PC-9 (cell line): ENCODE measurements around the gene ITGA5. TPM values are rescaled to one million over a fixed set of nuclear protein-coding genes. Genes with fewer than 3 reads are reported as not detected.

Experiments
- BruUV-seq: library from RNA; stranded (reverse); fragments of 400-500 nt; replicated peaks from 2 replicates; lab custom pipeline; 2021; lab: Mats Ljungman, UMichigan
- CTCF ChIA-PET: fragments of 300-600 bp; sonication (Branson Sonifier 250); formaldehyde crosslinking; loops from one replicate; lab custom pipeline; 2022; ENCODE audit warnings: antibody characterized with exemption; lab: Charles Lee
- POLR2A ChIA-PET: fragments of 300-600 bp; sonication (Branson Sonifier 250); formaldehyde crosslinking; loops from one replicate; lab custom pipeline; 2022; ENCODE audit warnings: antibody characterized with exemption; ENCODE audit not compliant: unreplicated experiment; lab: Charles Lee
- DNase-seq, 2 experiments: peaks; one replicate each; pipeline versions ENCODE4 v3.0.0 to v3.0.0-alpha.2; 2015 to 2022; ENCODE audit warnings: mixed read lengths in 1 of 2
- H2AFZ ChIP-seq: fragments of 200-600 bp; sonication (generic); 2 replicates; pipeline ENCODE4 v1.8.1; 2017; ENCODE audit warnings: antibody characterized with exemption
- H3F3A ChIP-seq: fragments of 200-600 bp; sonication (generic); 2 replicates; pipeline ENCODE4 v1.8.1; 2017; ENCODE audit warnings: antibody characterized with exemption, mild to moderate bottlenecking, low read depth; ENCODE audit not compliant: insufficient read depth
- H3K27ac ChIP-seq: fragments of 200-600 bp; sonication (generic); 2 replicates; pipeline ENCODE4 v1.6.1; 2016; ENCODE audit warnings: mixed run types
- H3K27me3 ChIP-seq: fragments of 200-600 bp; sonication (generic); 2 replicates; pipeline ENCODE4 v1.6.1; 2016; ENCODE audit warnings: low read depth, mixed run types; ENCODE audit not compliant: insufficient read depth
- H3K36me3 ChIP-seq: fragments of 200-600 bp; sonication (generic); 2 replicates; pipeline ENCODE4 v1.6.1; 2016; ENCODE audit warnings: low read depth, mixed run types
- H3K4me1 ChIP-seq: fragments of 200-600 bp; sonication (generic); replicated peaks from 2 replicates; pipeline ENCODE4 v1.6.1; 2016; ENCODE audit warnings: mixed run types; ENCODE audit not compliant: insufficient read depth
- H3K4me2 ChIP-seq: fragments of 200-600 bp; sonication (generic); 2 replicates; pipeline ENCODE4 v1.6.1; 2017; ENCODE audit warnings: mixed run types
- H3K4me3 ChIP-seq: fragments of 200-600 bp; sonication (generic); 2 replicates; pipeline ENCODE4 v1.6.1; 2016; ENCODE audit warnings: mixed run types
- H3K79me2 ChIP-seq: fragments of 200-600 bp; sonication (generic); 2 replicates; pipeline ENCODE4 v1.6.1; 2017; ENCODE audit warnings: low read depth, mixed run types
- H3K9me2 ChIP-seq: fragments of 200-600 bp; sonication (generic); 2 replicates; pipeline ENCODE4 v1.8.1; 2017; ENCODE audit warnings: mild to moderate bottlenecking; ENCODE audit not compliant: insufficient read depth
- H3K9me3 ChIP-seq: fragments of 200-600 bp; sonication (generic); 2 replicates; pipeline ENCODE4 v1.8.1; 2016; ENCODE audit warnings: low read depth; ENCODE audit not compliant: insufficient read depth
- H4K20me1 ChIP-seq: fragments of 200-600 bp; sonication (generic); 2 replicates; pipeline ENCODE4 v1.8.1; 2017; ENCODE audit not compliant: insufficient read depth
- CTCF ChIP-seq: fragments of 200-600 bp; sonication (generic); conservative IDR thresholded peaks from 2 replicates; pipeline ENCODE4 v1.6.1; 2017; ENCODE audit warnings: mixed run types, antibody characterized with exemption, mild to moderate bottlenecking, moderate library complexity
- EZH2 ChIP-seq: fragments of 200-600 bp; sonication (generic); IDR thresholded peaks from 2 replicates; pipeline ENCODE4 v1.8.0; 2017; ENCODE audit warnings: antibody characterized with exemption, low read depth
- intact Hi-C: fragments of 100-400 bp; cut with micrococcal nuclease; formaldehyde crosslinking; loops from one replicate; pipeline ENCODE4 v1.10.0; 2022; ENCODE audit not compliant: unreplicated experiment
- total RNA-seq: library from RNA; stranded (reverse); gene quantifications from 2 replicates; pipeline ENCODE4 v1.2.3, GENCODE V29; 2021

Gene ITGA5
- total RNA-seq, 1 experiment from 2014 or later = 28.4 TPM

GRCh38 chr12:54387114-54387467 lies 32.0 kb downstream of the ITGA5 start:
- DNase-seq = no peak
- CTCF ChIA-PET = interaction anchor here (0.5 to 1.2 kb wide), 3 partner anchors 17 to 170 kb away, joined by 3 to 7 read pairs (median 6); no protein-coding TSS in a partner anchor
- Histone ChIP-seq H3K4me2 (peak overlapping the region; percentile 59; the same call in 1 of the 2 replicates), H3K9me3 (no peaks in the 10 kb centered on the region), H3F3A (peaks cover 27% of the 10 kb centered on the region), H4K20me1 (no peaks in the 10 kb centered on the region), H3K4me3 (no peak overlapping the region), H3K27ac (peak overlapping the region; percentile 38; the same call in 1 of the 2 replicates), H3K36me3 (no peaks in the 10 kb centered on the region), H3K4me1 (peaks cover 61% of the 10 kb centered on the region), H2AFZ (no peak overlapping the region), H3K79me2 (no peaks in the 10 kb centered on the region), H3K9me2 (no peaks in the 10 kb centered on the region), H3K27me3 (no peaks in the 10 kb centered on the region)
- no TSS peak for BruUV-seq
- intact Hi-C loops = no loop called here
- POLR2A ChIA-PET = no interaction called here
- TF ChIP-seq CTCF = no peak
- no peak for TF ChIP-seq EZH2

GRCh38 chr12:54386403-54387113 lies 32.5 kb downstream of the ITGA5 start:
- Histone ChIP-seq H3K9me2 (no peaks in the 10 kb centered on the region), H3K27me3 (no peaks in the 10 kb centered on the region), H3K4me3 (no peak overlapping the region), H3F3A (peaks cover 27% of the 10 kb centered on the region), H3K9me3 (no peaks in the 10 kb centered on the region), H4K20me1 (no peaks in the 10 kb centered on the region), H3K27ac (0 out of 2 replicates have a peak overlapping the region, but pooled peaks have one; percentile 38), H3K36me3 (no peaks in the 10 kb centered on the region), H2AFZ (no peak overlapping the region), H3K4me2 (no peak overlapping the region), H3K4me1 (peaks cover 63% of the 10 kb centered on the region), H3K79me2 (no peaks in the 10 kb centered on the region)
- ChIA-PET CTCF (interaction anchor here (0.5 to 1.2 kb wide), 3 partner anchors 16 to 170 kb away, joined by 3 to 7 read pairs (median 6); no protein-coding TSS in a partner anchor), POLR2A (interaction anchor here (0.6 kb wide), 1 partner anchor 391 kb away, joined by 3 read pairs; no protein-coding TSS in a partner anchor)
- no TSS peak for BruUV-seq
- no peak for DNase-seq
- intact Hi-C loops = no loop called here
- TF ChIP-seq CTCF (no peak), EZH2 (no peak)

GRCh38 chr12:54385251-54385914 lies 33.7 kb downstream of the ITGA5 start:
- H3K4me3 ChIP-seq = no peak overlapping the region
- no TSS peak for BruUV-seq
- H3K9me3 ChIP-seq = no peaks in the 10 kb centered on the region
- no peak overlapping the region for H3K27ac ChIP-seq
- no peaks in the 10 kb centered on the region for H3K79me2 ChIP-seq
- intact Hi-C loops = no loop called here
- DNase-seq = no peak
- no peaks in the 10 kb centered on the region for H3K9me2 ChIP-seq
- TF ChIP-seq EZH2 = no peak
- no peak for TF ChIP-seq CTCF
- H4K20me1 ChIP-seq = no peaks in the 10 kb centered on the region
- CTCF ChIA-PET = interaction anchor here (0.5 to 1.0 kb wide), 2 partner anchors 8 to 26 kb away, joined by 3 to 6 read pairs; no protein-coding TSS in a partner anchor
- H3F3A ChIP-seq = peaks cover 27% of the 10 kb centered on the region
- H2AFZ ChIP-seq = no peak overlapping the region
- H3K4me1 ChIP-seq = peaks cover 63% of the 10 kb centered on the region
- H3K4me2 ChIP-seq = peak overlapping the region; percentile 3; the same call in 1 of the 2 replicates
- POLR2A ChIA-PET = no interaction called here
- H3K27me3 ChIP-seq = no peaks in the 10 kb centered on the region
- H3K36me3 ChIP-seq = no peaks in the 10 kb centered on the region
